Neural cell (in vitro differentiated cells): Measurements from ENCODE around the gene CLIC1. TPM values are rescaled to one million over a fixed set of nuclear protein-coding genes. Genes with fewer than 3 reads are reported as not detected.

Experiments
- H2AFZ ChIP-seq: fragments of 200-600, 300-800 bp; sonication (generic), shearing (Covaris generic); 2 replicates; pipeline ENCODE4 v1.6.0; 2014; ENCODE audit warnings: low read depth, mild to moderate bottlenecking, antibody characterized with exemption, low read length, moderate library complexity
- H3F3A ChIP-seq: fragments of 200-600 bp; shearing (Covaris generic); 2 replicates; pipeline ENCODE4 v1.6.1; 2016; ENCODE audit warnings: mild to moderate bottlenecking, moderate library complexity, mixed read lengths, antibody characterized with exemption, low read length; ENCODE audit not compliant: insufficient read depth, poor library complexity, severe bottlenecking
- H3K27ac ChIP-seq: fragments of 200-600, 300-800 bp; sonication (generic), shearing (Covaris generic); 2 replicates; pipeline ENCODE4 v1.5.1; 2014; ENCODE audit warnings: mild to moderate bottlenecking, low read length, moderate library complexity
- H3K27me3 ChIP-seq: fragments of 300-800, 200-600 bp; sonication (generic), shearing (Covaris generic); 2 replicates; pipeline ENCODE4 v1.6.0; 2014; ENCODE audit warnings: mild to moderate bottlenecking, low read depth, low read length, moderate library complexity; ENCODE audit not compliant: insufficient read depth
- H3K36me3 ChIP-seq: fragments of 300-800, 200-600 bp; sonication (generic), shearing (Covaris generic); 2 replicates; pipeline ENCODE4 v1.5.1; 2014; ENCODE audit warnings: mild to moderate bottlenecking, antibody characterized with exemption, low read length, moderate library complexity; ENCODE audit not compliant: insufficient read depth
- H3K4me2 ChIP-seq: fragments of 300-800, 200-600 bp; sonication (generic), shearing (Covaris generic); 2 replicates; pipeline ENCODE4 v1.6.0; 2014; ENCODE audit warnings: mild to moderate bottlenecking, low read length
- H3K4me3 ChIP-seq: fragments of 300-800, 200-600 bp; sonication (generic), shearing (Covaris generic); 2 replicates; pipeline ENCODE4 v1.5.1; 2014; ENCODE audit warnings: mild to moderate bottlenecking, low read length, moderate library complexity
- H3K79me2 ChIP-seq: fragments of 200-600 bp; shearing (Covaris generic); replicated peaks from 2 replicates; pipeline ENCODE4 v1.6.0; 2014; ENCODE audit warnings: mild to moderate bottlenecking, low read length, moderate library complexity; ENCODE audit not compliant: insufficient read depth
- H3K9ac ChIP-seq: fragments of 300-800, 200-600 bp; sonication (generic), shearing (Covaris generic); 2 replicates; pipeline ENCODE4 v1.6.1; 2016; ENCODE audit warnings: mild to moderate bottlenecking, low read length, mixed read lengths
- H3K9me2 ChIP-seq: fragments of 200-600 bp; shearing (Covaris generic); 2 replicates; pipeline ENCODE4 v1.6.1; 2016; ENCODE audit warnings: mild to moderate bottlenecking, low read length, mixed read lengths; ENCODE audit not compliant: insufficient read depth
- H3K9me3 ChIP-seq: fragments of 200-600, 300-800 bp; sonication (generic), shearing (Covaris generic); 2 replicates; pipeline ENCODE4 v1.6.1; 2016; ENCODE audit warnings: mild to moderate bottlenecking, mixed run types, low read length, moderate library complexity, mixed read lengths
- H4K20me1 ChIP-seq: fragments of 200-600 bp; shearing (Covaris generic); 2 replicates; pipeline ENCODE4 v1.6.1; 2016; ENCODE audit warnings: mild to moderate bottlenecking, mixed run types; ENCODE audit not compliant: insufficient read depth
- CTCF ChIP-seq: fragments of 450-650 bp; IDR thresholded peaks from 2 replicates; pipeline ENCODE4 v1.5.1; 2014; ENCODE audit warnings: antibody characterized with exemption, mild to moderate bottlenecking, moderate library complexity; ENCODE audit not compliant: poor library complexity, severe bottlenecking
- EP300 ChIP-seq: fragments of 450-650 bp; conservative IDR thresholded peaks from 2 replicates; pipeline ENCODE4 v1.6.1; 2014; ENCODE audit warnings: antibody characterized with exemption, mild to moderate bottlenecking, moderate library complexity; ENCODE audit not compliant: poor library complexity, severe bottlenecking
- EZH2 ChIP-seq: fragments of 200-600, 300-800 bp; shearing (Covaris generic), sonication (generic); IDR thresholded peaks from 2 replicates; pipeline ENCODE4 v1.6.1; 2014; ENCODE audit warnings: antibody characterized with exemption, low read length, borderline replicate concordance, mild to moderate bottlenecking; ENCODE audit not compliant: insufficient read depth, poor library complexity, severe bottlenecking
- MXI1 ChIP-seq: fragments of 450-650 bp; conservative IDR thresholded peaks from 2 replicates; pipeline ENCODE4 v1.6.1; 2014; ENCODE audit warnings: antibody characterized with exemption, mild to moderate bottlenecking; ENCODE audit not compliant: poor library complexity, severe bottlenecking
- POLR2AphosphoS5 ChIP-seq: IDR thresholded peaks from 2 replicates; pipeline ENCODE4 v1.6.1; 2012
- RAD21 ChIP-seq: fragments of 450-650 bp; conservative IDR thresholded peaks from 2 replicates; pipeline ENCODE4 v1.6.1; 2014; ENCODE audit warnings: antibody characterized with exemption, mild to moderate bottlenecking, moderate library complexity
- REST ChIP-seq: IDR thresholded peaks from 2 replicates; pipeline ENCODE4 v1.6.1; 2012; ENCODE audit warnings: borderline replicate concordance
- SMC3 ChIP-seq: fragments of 450-650 bp; conservative IDR thresholded peaks from 2 replicates; pipeline ENCODE4 v1.6.1; 2014; ENCODE audit warnings: antibody characterized with exemption, mild to moderate bottlenecking, moderate library complexity; ENCODE audit not compliant: poor library complexity
- TAF1 ChIP-seq: IDR thresholded peaks from 2 replicates; pipeline ENCODE4 v1.6.1; 2012; ENCODE audit warnings: low read depth
- polyA plus RNA-seq: library from polyadenylated mRNA; depleted of rRNA; stranded (reverse); fragments of >200 nt; gene quantifications from 2 replicates; pipeline ENCODE4 v1.2.3, GENCODE V29; 2014

Gene CLIC1
- polyA plus RNA-seq, 1 donor from 2014 or later: 5.5 TPM

- H3K79me2 ChIP-seq: no peaks in the 10 kb centered on the region
- no peak overlapping the region for H3K4me2 ChIP-seq
- TF ChIP-seq MXI1 (no peak), SMC3 (no peak), CTCF (no peak), EZH2 (no peak), REST (no peak), RAD21 (no peak), TAF1 (no peak), EP300 (no peak), POLR2AphosphoS5 (no peak)
- no peak overlapping the region for H3K9ac ChIP-seq
- H3K4me3 ChIP-seq: no peak overlapping the region
- H3K9me2 ChIP-seq: no peaks in the 10 kb centered on the region
- no peak overlapping the region for H3K27ac ChIP-seq
- no peaks in the 10 kb centered on the region for H3K36me3 ChIP-seq
- H3F3A ChIP-seq: no peaks in the 10 kb centered on the region
- no peaks in the 10 kb centered on the region for H3K9me3 ChIP-seq
- H2AFZ ChIP-seq: no peak overlapping the region
- H4K20me1 ChIP-seq: no peaks in the 10 kb centered on the region
- no peaks in the 10 kb centered on the region for H3K27me3 ChIP-seq
These were observed 33.5 kb upstream of the CLIC1 start for GRCh38 chr6:31769684-31770371.

GRCh38 chr6:31768363-31769257 is 32.3 kb upstream of the CLIC1 start:
- Histone ChIP-seq H3K36me3 (no peaks in the 10 kb centered on the region), H3K27ac (no peak overlapping the region), H2AFZ (no peak overlapping the region), H3K4me2 (no peak overlapping the region), H3K27me3 (no peaks in the 10 kb centered on the region), H3K79me2 (no peaks in the 10 kb centered on the region), H3K9ac (no peak overlapping the region), H4K20me1 (no peaks in the 10 kb centered on the region), H3K4me3 (no peak overlapping the region), H3F3A (no peaks in the 10 kb centered on the region), H3K9me3 (no peaks in the 10 kb centered on the region), H3K9me2 (no peaks in the 10 kb centered on the region)
- TF ChIP-seq EP300: no peak
- no peak for TF ChIP-seq POLR2AphosphoS5
- TF ChIP-seq SMC3: no peak
- no peak for TF ChIP-seq REST
- no peak for TF ChIP-seq CTCF
- no peak for TF ChIP-seq RAD21
